Activated CD4-positive, alpha-beta T cell treated with anti-CD3 and anti-CD28 coated beads, Interleukin-2, amount 50 U/mL, for 16 hours (primary cell): ENCODE results near the gene AUNIP.

Experiments used
- DNase-seq: peaks from one replicate; pipeline ENCODE4 v3.0.0-alpha.2; 2020

AUNIP gene

DNA sequence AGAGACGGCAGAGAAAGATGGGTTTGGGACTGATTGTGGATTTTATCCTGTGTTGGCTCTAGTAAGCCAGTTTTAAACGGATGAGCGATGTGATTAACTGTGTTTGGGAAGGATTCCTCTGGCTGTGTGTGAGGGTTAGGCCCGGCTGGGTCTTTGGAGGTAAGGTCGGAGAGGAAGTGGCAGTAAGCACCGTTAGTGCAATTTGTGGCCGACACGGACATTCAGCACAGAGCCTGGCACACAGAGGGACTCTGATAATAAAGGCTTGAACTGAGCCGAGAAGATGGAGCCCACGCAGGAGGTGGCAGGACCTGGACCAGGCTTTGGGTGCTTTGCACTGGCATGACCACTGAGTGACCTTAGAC is 38.2 kb downstream of the AUNIP start:
- no peak for DNase-seq

DNA sequence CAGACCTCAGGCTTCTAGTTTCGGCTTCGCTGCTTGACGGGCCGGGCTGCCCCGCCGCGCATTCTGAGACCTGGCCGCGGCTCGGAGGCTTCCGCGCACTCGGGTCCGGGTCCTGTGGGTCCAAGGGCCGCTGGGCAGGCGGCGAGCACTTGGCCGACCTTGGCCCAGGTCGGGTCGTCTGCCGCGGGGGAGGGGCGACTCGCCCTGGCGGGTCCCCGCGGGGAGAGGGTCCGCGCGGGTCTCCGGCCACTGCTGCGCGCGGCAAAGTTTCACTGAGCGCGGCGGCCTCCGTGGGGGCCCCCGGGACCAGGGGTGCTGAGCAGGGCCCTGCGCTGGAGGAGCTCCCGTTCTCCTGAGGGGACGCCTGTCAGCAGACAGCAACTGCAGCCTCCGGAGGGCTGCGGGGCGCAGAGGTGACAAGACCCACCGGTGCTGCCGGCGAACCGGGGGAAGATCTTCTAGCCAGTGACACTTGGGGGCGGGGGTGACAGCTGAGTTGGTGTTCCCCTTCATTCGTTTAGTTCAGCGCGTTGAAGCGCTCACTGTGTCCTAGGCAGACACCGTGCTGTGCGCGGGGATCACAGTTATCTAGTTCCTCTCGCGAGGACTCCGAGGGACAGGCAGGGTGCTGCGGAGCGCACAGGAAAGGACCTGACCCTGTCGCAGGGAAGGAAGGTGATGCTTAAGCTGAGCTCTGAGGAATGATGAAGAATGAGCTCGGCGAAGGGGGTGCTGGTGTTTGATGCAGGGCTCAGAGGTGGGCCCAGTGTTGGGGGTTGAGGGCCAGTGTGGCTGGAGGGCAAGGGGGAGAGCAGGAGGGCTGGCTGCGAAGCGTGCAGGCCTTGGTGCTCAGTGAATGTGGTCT is 38.8 kb downstream of the AUNIP start:
- peak; percentile 77 for DNase-seq

DNA sequence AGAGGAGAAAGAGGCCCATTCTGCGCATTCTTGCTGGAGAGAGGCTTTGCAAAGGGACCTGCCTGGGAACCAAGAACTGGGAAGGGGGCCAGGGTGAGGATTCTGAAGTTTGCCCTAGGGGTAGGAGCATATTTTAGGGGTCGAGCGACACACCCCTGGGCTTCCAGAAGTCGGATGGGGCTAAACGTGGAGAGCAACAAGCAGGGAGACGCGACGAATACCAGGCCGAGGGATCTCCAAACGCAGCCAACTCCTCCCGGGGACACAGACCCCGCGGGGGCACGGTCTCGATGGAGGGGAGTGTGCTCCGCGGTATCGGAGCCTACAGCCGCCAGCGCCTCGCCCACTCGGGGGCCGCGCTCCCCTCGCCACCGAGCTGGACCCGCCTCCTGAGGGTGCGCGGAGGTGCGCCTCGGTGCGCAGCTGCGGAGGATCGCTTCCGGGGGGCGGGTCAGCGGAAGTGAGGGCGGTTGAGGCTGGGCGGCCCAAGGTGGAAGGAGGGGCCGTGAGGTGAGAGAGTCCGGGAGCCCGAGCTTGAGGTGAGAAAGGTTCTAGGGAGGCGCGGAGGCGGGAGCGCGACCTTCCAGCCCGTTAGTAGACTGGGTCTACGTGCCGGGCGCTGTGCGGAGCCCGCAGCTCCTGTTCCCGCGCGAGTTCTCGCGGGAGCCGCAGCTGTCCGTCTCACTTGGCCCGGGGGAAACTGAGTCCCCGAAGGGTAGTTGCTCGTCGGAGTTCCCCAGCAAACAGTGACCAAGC is 39.6 kb downstream of the AUNIP start, which contains the start of gene MTFR1L:
Gene MTFR1L, plus strand, starts transcription at position 464 of the 756 bp plus-strand sequence. CDS start 3,151 bp downstream, outside the sequence.
- peak; percentile 92 for DNase-seq

DNA sequence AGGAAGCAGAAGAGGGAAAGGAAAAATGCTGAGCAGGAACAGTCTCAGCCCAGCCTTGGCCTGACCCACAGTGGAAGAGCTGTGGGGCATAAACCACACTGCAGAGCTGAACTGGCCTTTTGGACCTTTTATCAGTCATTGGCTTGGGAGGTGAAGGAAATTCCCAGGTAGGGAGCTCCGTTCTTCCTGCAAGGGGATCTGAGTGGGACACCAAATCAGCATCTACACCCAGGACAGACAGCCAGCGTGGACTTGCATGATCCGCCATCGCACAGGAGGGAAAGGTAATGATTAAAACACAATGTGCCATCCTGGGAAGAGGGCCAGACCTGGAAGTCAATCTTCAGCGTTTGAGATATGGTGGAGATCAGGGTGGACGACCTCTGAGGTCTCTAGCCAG is 40.7 kb downstream of the AUNIP start:
- DNase-seq: no peak

DNA sequence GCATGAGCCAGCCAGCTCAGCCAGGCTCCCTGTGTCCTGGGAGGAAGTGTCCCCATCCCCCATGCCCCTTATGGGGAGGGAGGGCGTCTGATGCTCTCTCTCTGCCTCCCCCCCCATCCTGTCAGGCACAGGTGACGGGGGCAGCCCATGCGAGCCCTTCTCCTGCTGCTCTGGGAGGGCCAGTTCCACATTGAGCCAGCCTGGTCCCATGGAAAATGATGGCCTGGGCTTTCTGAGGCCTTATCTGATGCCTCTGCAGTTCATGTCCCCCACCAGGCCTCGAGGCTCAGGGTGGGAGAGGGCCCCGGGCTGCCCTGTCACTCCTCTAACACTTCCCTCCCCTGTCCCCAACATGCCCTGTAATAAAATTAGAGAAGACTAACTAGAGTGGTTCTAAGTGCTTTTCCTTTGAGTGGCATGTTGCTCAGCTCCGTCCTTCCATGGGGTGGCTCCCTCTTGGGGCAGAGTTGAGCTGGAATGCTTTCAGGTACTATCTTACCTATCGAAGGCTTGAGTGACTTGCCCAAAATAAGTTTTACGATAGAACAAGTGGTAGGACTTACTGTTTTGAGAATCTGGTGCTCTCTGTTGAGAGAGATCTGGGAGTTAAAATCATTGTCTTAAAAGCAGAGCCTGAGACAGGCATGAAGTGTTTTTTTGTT is 41.3 kb downstream of the AUNIP start:
- no peak for DNase-seq

DNA sequence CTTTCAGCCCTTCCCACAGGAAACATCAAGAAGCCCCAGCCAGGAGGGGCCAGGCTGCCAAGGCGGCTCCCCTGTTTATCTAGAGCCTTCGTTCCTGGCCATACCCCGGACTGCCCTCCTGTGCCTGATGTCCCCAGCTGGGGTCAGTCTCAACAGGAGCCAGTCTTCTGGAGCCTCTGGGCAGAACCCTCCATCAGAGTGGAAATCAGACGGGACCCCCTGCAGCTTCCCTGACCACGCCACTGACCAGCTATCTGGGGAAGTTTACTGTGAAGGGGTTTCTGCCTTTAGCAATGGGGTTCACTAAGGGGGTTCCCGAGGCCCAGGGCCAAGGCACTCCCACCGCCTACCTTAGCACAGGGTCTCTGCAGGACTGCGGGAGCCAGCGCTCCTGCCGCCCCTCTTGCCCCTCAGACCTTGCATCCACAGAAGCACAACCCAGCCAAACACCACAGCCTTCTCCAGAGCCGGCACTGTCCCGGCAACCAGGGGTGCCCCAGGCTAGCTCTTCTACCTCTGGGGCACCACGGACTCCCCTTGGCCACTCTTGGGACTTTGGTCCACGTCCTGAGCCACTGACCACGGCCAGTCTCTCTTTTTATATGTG is 43.0 kb downstream of the AUNIP start:
- DNase-seq: no peak

DNA sequence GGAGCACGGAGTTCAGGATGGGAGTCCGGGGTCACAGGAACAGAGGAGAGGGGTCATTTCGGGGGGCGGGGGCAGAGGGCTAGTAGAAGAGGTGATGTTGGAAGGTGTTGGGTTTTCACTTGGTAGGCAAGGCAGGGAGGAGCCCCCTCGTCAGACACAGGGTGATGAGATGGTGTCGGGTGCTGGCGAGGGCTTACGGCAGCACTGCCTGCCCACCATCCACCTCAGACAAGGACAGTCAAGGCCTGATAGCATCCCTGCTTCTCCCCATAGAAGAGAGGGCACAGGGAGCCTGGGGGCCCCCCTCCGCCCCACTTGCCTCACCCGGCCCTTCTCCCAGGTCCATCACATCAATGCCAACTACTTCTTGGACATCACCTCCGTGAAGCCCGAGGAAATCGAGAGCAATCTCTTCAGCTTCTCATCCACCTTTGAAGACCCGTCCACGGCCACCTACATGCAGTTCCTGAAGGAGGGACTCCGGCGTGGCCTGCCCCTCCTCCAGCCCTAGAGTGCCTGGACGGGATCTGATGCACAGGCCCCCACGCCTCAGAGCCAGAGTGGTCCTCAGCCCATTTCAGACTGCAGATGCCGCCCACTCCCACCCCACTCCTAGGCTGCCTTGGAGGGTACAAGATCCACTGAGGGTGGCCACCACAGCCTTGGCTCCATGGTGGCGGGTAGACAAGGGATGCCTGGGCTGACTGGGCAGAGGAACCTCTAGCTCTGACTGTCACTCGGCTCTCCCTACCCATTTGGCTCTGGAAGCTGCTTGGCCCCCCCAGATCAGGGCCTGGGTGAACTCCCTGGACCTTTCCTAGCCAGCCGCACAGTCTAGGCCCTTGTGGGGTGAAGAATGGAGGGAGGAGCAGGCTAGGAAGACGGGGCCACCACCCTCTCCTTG is 43.8 kb downstream of the AUNIP start:
- DNase-seq: no peak

DNA sequence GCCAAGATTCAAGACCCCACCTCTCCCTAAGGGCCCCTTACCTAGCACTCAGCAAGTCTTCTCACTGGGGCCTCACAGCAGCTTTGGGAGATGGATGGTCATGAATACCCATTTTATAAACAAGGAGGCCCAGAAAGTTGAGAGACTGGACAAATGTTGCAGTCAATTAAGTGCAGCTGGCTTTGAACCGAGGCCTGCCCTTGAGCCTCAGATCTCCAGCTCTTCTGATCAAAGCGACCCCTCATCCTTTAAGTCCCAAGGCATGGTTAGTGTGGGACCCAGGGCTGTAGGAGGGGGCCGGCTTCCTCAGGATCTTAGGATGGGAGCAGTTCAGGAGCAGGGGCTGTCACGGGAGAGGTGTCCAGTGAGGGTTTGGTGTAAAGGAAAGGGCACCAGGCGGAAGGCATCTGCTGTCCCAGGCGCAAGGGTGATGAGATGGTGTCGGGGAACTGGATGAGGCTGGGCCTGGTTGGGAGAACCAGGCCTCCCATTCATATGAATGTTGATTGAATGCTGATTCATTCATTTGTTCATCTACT is 44.6 kb downstream of the AUNIP start:
- no peak for DNase-seq

DNA sequence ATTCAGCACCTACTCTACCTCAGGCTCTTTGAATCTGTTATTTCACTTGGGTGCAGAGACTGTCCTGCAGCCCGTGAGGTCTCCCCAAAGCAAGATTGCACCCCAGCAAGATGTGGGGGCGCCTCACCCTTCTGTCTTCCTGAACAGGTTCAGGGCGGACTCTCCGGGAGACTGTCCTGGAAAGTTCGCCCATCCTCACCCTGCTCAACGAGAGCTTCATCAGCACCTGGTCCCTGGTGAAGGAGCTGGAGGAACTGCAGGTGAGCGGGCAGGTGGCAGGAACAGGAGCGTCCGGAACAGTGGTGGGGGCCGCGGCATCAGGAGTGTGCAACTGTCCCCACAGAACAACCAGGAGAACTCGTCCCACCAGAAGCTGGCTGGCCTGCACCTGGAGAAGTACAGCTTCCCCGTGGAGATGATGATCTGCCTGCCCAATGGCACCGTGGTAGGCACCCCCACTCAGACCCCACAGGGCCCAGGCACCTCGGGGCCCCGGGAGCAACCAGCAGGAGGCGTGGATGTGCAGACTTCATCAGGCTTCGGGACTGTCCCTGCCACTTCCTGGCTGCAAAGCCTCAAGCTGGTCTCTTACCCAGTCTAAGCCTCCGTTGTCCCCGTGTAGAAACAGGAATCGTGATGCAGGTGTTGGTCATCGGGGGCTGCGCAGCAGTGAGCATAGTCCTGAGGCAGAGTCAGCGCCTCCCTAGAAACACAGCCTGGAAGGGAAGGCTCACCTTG is 45.4 kb downstream of the AUNIP start:
- no peak for DNase-seq

DNA sequence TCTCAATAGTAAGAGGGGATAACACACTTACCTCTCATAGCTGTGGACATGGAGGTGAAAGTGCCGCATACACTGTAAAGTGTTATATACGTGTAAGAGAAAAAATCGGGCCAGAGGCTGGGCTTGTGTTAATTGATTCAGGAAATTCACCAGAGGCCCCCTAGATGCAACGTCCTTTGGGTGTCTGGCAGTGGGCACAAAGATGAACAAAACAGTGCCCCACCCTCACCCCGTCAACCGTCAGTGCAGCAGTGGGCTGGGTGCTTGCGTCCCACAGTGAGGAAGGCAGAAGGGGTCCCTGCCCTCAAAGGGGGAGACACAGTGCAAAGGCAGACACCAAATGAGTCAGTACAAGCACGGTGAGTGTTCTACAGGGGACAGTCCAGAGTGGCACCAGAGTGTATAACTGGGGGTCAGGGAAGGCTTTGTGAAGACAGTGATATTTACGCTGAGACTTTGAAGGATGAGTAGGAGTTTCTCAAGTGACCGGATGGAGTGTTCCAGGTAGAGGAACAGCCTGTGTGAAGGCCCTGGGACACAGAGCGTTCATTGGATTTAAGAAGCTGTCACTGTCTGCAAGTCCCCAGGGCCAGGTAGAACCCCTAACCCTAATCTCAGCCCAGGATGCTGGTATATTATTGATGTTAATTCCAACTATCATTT is 46.1 kb downstream of the AUNIP start:
- no peak for DNase-seq

DNA sequence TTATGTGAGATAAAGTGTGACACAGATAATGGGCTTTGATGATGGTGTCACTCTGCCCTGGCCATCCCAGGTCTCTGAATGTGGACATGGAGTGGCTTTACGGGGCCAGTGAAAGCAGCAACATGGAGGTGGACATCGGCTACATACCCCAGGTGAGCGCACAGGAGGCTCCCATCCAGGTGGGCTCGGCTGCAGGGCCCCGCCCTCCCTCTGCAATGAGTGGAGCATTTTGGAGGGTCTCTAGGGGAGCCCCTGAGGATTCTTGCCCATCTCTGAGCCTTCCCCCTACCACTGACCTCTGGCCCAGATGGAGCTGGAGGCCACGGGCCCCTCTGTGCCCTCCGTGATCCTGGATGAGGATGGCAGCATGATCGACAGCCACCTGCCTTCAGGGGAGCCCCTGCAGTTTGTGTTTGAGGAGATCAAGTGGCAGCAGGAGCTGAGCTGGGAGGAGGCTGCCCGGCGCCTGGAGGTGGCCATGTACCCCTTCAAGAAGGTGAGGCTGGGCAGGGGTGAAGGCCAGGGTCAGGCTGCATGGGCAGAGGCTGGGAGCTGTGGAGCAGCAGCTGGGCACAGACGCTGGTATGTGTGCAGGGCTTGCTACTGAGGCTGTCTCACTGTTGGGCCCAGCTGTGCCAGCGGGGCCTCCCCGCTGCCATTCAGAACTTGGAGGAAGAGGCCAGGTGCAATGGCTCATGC is 47.7 kb downstream of the AUNIP start:
- DNase-seq: no peak

DNA sequence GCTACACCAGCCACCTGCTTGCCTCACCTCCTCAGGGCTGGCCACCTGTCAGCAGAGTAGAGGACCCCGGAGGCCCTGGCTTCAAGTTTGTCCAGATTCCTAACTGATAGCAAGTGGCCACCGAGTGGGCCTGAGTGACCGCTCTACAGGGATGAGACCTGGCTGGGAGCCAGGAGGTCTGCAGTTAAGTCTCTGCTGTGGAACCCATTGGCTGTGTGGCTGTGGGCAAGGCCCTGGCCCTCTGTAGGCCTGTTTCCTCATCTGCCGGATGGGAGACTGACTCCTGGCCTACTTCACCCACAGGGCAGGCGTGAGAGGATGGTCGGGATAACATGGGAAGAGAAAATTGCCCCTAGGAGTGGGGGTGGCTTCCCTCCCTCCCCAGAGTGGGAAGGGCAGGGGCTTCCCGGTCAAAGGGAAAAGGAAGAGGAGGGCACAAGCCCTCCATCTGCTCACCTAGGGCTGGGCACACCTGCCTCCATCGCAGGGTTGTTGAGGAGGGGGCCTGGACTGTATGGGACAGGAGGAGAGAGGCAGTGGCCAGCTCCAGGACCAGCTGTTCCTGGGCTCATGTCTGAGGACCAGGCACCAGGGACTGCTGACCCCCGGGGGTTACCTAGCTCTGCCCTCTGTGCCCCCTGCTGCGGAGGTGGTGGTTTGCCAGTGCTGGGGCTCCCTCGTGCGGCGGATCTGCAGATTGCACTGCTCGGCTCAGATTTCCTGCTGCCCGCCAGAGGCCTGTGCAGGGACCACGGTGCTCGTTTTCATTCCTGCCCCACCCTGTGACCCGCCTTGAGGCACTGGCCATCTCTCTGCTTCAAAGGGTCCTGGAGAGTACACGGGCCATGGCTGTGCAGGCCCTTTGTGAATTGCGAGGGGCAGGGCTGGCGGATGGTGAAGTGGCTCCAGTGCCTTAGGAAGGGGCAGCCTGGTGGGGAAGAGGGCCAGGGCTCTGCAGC is 48.6 kb downstream of the AUNIP start:
- DNase-seq: peak; percentile 74

DNA sequence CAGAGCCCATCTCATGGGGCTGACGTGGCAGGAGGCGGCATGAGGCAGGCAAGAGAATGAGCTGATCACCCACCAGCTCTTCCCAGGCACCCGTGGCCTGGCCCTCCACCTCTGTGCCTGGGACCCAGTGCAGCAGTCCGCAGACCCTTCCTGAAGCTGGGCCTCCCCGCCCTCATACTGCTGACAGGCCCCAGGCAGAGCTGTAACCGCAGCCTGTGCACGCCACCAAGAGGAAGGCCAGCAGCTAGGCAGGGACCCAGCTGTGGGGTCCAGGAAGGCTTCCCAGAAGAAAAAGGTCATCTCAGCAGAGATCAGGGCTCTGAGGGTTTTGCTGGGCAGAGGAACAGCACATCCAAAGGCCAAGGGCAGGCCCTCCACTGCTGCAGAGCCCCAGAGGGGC is 49.3 kb downstream of the AUNIP start:
- no peak for DNase-seq

DNA sequence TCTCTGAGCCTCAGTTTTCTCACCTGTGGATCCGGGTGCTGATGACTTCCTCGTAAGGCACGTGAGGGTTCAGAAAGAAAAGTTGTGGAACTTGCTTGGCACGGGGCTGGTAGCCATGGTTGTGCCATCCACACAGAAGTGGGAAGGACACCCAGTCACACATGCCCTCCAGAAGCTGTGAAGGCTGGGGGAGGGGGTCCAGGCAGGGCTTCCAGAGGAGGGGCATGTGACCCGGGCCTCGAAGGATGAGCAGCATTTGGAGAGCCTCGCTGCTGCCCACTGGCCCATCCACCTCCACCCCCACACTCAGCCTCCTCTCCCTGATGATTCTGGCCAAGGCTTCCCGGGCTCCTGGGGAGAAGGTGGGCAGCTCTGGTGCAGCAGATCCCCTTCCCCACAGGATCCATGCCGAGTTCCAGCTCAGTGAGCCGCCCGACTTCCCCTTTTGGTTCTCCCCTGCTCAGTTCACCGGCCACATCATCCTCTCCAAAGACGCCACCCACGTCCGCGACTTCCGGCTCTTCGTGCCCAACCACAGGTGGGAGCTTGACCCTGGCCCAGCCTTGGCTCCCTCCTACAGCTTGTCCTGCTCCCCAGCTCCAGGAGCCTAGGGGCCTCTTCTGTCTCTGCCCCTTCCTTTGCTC is 49.9 kb downstream of the AUNIP start:
- no peak for DNase-seq

DNA sequence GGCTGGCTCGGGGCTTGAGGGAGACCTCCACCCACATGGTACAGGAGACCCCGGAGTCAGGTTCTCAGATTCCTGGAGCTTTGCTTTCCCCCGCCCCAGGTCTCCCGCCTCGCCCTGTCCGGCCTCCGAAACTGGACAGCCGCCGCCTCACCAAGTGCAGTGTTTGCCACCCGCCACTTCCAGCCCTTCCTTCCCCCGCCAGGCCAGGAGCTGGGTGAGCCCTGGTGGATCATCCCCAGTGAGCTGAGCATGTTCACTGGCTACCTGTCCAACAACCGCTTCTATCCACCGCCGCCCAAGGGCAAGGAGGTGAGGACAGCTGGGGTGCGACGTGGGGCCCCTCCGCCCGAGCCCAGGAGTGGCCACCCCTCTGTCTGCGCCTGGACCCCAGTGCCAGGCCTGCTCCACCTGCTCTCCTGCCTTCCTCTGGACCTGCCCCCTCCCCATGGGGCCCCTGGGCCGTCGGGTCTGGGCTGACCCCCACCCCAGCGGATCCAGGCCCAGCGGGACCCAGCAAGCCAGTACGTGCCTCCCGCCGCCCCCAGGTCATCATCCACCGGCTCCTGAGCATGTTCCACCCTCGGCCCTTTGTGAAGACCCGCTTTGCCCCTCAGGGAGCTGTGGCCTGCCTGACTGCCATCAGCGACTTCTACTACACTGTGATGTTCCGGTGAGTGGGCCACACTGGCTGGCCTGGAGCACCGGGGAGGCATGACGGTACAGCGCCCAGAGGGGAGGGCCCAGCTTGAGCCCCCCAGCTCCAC is 50.6 kb downstream of the AUNIP start:
- no peak for DNase-seq

DNA sequence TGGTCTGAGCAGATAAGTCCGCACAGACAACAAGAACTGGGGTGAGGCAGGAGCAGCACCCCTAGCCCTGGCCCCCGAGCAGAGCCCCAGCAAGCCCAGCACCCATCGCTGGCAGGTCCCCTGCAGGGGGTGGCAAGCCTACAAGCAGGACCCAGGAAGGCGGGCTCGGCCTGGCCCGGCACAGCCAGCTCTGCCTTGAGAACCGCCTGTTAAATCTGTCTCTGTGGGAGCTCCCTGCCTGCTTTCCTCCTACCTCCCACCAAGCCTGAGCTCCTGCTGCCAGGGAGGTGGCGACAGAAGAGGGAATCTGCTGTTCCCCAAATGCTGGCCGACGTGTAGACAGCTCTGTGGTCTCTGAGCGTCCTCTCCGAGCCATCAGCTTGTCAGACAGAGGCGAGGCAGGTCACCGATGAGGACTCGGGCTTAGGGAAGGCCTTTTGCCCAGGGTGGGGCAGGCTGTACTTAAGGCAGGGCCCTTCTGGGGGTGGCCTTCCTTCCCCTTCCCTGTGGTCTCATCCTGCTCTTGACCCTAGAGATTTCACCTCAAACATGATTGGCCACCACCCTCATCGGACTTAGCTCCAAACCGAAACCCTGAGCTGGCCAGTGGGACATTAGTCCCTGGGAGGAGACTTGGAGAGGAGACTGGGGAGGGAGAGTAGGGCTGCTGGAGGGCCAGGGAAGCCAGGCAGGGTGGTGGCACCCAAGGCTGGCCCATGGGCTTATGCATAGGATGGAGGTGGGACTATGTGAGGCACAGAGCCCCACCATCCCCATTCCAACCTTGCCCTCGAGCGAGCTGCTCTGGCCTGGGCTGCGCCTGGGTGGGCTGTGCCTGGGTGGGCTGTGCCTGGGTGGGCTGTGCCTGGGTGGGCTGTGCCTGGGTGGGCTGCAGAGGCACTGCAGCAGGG is 51.5 kb downstream of the AUNIP start:
- no peak for DNase-seq
